IPS-NIHi11 (cell line): ENCODE data around the gene ATP11A.

Source experiments
- DNase-seq: peaks from one replicate; pipeline ENCODE4 v3.0.0; 2012; ENCODE audit warnings: mixed read lengths, low spot score

ATP11A gene

GRCh38 chr13:112725346-112726015 is 35.6 kb downstream of the ATP11A start:
- DNase-seq: no peak

DNA sequence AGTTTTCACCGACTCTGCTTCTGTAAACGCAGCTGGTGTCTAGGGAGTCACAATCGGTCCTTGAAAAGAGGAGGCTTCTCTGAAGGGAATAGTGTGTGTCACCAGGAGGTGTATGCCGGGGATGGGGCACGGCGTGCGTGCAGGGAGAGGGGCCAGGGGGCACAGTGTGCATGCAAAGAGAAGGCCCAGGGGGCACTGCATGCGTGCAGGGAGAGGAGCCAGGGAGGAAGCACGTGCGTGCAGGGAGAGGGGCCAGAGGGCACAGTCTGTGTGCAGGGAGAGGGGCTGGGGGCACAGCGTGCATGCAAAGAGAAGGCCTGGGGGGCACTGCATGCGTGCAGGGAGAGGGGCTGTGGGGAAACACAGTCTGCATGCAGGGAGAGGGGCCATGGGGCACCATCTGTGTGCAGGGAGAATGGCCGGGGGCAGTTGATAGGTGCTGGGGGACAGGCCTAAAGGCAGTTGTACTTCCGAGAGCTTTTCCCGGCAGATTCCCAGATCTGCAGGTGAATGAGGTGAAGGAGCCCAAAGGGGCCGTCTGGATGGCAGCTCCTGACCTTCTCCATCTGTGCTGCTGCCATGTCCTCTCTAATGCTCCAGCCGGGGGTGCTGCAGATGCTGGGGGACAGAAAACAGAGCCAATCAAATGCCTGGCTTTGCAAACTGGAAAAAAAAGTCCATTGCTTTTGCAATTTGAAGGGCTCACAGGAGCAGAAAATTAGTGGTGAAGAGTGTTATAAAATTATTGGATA is 36.4 kb downstream of the ATP11A start:
- no peak for DNase-seq

GRCh38 chr13:112727581-112727980 is 37.7 kb downstream of the ATP11A start:
- DNase-seq: no peak

DNA sequence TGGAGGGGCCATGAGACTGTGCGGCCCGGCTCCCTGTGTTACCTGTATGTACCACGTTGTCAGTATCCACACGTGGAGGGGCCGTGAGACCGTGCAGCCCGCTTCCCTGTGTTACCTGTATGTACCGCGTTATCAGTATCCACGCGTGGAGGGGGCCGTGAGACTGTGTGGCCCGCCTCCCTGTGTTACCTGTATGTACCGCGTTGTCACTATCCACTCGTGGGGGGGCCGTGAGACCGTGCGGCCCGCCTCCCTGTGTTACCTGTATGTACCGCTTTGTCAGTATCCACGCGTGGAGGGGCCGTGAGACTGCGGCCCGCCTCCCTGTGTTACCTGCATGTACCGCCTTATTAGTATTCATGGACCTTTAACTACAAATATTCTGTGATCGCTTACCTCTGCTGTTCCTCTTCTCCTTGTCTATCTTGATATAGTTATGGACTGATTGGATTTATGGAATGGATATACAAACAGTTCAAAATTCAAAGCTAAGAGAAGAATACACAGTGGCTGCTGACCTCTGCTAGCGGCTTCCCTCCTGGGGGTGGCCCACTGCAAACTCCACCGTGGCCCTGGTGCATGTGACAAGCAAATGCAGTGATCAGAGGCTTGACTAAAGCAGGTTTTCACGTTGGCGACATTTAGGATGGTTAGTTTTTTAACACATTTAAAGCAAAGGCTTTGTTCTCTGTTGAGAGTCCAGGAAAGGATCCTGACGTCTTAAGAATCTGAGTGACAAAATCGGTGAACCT is 38.7 kb downstream of the ATP11A start:
- no peak for DNase-seq

DNA sequence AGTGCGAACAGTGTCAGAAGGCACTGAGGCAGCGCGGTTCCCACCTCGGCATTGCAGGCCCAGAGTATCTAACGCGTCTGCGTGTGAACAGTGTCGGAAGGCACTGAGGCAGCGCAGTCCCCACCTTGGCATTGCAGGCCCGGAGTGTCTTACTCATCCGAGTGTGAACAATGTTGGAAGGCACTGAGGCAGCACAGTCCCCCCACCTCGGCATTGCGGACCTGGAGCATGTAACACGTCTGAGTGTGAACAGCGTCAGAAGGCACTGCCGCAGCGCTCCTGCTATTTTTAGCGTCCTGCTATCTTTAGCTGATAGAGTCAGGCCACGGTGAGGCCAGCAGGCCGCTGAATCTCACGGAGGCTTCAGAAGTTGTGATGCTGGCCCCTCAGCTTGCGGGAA is 39.6 kb downstream of the ATP11A start:
- no peak for DNase-seq

DNA sequence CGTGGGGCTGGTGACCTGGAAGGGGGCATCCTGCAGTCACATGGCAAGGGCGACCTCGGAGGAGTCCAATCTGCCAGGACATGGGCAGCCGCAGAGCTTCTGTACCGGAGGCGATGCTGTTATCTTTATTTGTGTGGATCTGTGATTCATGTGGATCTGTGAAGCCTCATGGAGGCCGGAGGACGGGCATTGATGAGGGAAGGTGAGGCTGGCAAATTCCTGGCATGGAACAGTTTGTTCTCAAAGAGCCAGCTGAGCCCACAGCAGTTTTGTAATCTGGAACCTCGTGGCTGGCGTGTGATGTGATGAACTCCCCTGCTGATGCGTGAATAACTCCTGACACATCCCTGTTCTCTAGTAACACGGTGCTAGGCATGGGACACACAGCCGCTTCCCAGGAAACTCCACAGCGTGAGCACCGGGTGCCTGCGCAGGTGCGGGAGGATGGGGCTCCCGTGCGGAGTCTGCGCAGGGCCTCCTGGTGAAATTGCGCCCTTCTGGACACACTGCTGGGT is 40.4 kb downstream of the ATP11A start:
- DNase-seq: no peak

- DNase-seq: no peak
These were observed 42.1 kb downstream of the ATP11A start for GRCh38 chr13:112731667-112732616.

GRCh38 chr13:112732679-112733078 is 42.8 kb downstream of the ATP11A start:
- no peak for DNase-seq

GRCh38 chr13:112733112-112733511 is 43.3 kb downstream of the ATP11A start:
- DNase-seq: peak; percentile 60

- DNase-seq: peak; percentile 83
These were observed 44.0 kb downstream of the ATP11A start for GRCh38 chr13:112733661-112734379.

- DNase-seq: no peak
These were observed 45.1 kb downstream of the ATP11A start for GRCh38 chr13:112734696-112735547.

- DNase-seq: peak; percentile 72
These were observed 46.0 kb downstream of the ATP11A start for GRCh38 chr13:112735791-112736190.

GRCh38 chr13:112737294-112737693 is 47.5 kb downstream of the ATP11A start:
- DNase-seq: no peak

DNA sequence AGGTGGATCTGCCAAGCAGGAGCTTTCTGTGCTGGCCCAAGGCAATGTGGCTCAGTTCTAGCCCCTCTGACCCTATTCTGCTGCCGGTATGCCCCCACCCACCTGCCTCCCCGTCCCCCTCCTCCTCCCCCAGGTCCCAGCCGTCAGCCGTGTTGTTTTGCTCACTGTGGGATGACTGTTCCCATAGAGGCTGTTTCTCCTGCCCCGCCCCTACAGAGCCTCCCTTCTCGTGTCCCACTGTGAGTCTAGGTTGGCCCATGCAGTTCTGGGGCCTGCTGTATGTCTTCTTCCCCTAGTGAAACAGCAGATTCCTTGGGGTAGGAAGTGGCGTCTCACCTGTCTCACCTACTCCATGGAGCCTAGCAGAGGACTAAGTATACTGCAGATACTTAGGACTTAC is 48.8 kb downstream of the ATP11A start:
- no peak for DNase-seq

DNA sequence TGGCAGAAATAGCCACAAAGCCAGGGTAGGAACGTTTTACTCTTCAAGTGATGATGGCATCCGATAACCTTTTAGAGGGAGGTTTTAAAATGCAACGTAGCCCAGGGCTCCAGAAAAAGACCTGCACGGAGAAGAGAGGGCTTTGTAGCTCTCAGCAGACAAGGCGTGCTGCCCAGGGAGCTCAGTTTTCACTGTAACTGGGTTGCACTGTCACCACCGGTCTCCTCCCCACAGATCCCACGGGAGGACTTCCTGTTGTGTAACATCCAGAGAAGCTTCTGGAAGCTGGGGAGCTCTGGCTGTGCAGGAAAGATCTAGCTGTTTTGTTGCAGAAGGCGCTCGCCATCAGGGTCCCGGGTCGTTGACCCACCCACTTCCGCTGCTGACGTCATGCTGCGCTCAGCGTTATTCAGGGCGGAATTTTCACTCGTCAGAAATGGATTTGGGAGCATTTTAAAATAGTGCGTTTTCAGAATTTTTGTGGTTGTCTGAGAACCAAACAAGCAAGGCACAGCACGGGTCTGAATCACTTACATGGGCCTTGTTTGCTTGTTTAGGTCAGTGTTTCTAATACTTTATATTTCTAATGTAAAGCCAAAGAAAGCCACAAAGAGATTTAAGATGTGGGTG is 50.8 kb downstream of the ATP11A start:
- DNase-seq: no peak

GRCh38 chr13:112741185-112741755 is 51.4 kb downstream of the ATP11A start:
- DNase-seq: no peak

DNA sequence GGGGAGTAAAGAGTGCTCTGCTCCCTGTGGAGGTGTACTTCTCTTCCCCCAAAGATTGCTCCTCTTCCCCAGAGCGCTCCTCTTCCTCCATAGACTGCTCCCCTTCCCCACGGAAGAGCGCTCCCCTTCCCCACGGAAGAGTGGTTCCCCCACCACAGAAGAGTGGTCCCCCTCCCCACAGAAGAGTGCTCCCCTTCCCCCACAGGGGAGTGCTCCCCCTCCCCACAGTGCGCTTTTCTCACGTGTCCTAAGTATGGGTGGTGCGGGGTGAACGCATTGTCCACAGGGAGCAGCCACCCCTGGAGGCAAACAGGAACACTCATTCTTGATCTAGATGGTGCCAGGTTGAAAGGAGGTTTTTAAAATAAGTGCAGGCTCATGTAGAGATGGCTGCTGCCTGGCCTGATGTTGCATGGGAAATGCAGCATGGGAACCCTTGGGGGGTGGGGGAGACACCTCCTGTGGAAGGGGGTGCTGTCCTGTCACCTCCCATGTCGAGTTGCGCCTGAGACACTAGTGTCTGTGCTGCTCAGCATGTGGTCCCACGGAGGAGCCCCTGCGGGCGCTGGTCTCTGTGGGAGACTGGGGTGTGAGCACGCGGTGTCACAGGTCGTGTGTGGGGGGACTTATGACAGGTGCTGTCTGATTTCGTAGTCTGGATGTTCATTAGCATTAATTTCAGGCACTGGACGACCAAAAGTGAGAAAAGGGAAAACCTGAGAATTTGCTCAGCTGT is 52.2 kb downstream of the ATP11A start:
- no peak for DNase-seq

DNA sequence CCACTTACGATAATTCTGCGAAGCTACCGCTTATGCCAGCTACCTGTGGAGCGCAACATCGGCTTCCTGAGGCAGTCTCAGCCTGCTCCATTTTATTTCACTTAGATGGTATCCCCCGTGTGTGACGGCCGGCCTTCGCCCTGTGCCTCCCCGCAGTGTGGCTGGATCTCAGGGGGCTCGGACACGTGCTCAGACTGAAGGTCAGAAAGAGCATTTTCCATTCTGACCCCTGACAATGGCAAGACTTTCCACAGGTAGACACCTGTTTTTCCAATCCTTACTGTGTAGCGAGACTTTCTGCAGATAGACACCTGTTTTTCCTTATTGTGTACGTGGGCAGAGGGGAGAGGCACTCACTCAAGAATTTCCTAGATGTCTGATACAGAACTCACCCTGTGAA is 52.7 kb downstream of the ATP11A start:
- no peak for DNase-seq
